Lower leg skin (tissue), 3 donors: ENCODE measurements around the gene SRGAP1.
"Not testable (repeated sequence)": the region's sequence is repeated elsewhere in the genome, so short reads cannot be mapped to it uniquely, and the experiment has no call there.

Source experiments
- POLR2A ChIP-seq, 2 donors: fragments of 450-650 bp; IDR thresholded peaks; one replicate each; pipeline ENCODE4 v1.6.1; 2016 to 2017; ENCODE audit warnings: antibody characterized with exemption in 2 of 2, mild to moderate bottlenecking in 1 of 2, moderate library complexity in 1 of 2
- TF ChIP-seq, protein P1 (sequence below), 3 donors: fragments of 450-650 bp; IDR thresholded peaks; one replicate each; pipeline ENCODE4 v1.5.1; 2016; ENCODE audit warnings: antibody characterized with exemption in 3 of 3, mild to moderate bottlenecking in 3 of 3, moderate library complexity in 2 of 3

GRCh38 chr12:63859880-63860279 lies 15.4 kb downstream of the SRGAP1 start:
- TF ChIP-seq, protein P1, sequence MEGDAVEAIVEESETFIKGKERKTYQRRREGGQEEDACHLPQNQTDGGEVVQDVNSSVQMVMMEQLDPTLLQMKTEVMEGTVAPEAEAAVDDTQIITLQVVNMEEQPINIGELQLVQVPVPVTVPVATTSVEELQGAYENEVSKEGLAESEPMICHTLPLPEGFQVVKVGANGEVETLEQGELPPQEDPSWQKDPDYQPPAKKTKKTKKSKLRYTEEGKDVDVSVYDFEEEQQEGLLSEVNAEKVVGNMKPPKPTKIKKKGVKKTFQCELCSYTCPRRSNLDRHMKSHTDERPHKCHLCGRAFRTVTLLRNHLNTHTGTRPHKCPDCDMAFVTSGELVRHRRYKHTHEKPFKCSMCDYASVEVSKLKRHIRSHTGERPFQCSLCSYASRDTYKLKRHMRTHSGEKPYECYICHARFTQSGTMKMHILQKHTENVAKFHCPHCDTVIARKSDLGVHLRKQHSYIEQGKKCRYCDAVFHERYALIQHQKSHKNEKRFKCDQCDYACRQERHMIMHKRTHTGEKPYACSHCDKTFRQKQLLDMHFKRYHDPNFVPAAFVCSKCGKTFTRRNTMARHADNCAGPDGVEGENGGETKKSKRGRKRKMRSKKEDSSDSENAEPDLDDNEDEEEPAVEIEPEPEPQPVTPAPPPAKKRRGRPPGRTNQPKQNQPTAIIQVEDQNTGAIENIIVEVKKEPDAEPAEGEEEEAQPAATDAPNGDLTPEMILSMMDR (IDR thresholded peaks at IDR 0.05) = not testable (repeated sequence)
- TF ChIP-seq POLR2A (IDR thresholded peaks at IDR 0.05) = not testable (repeated sequence)
